ENCODE data around the gene LRCH4. TPM values are rescaled to one million over a fixed set of nuclear protein-coding genes. Genes with fewer than 3 reads are reported as not detected.

Gene LRCH4
- total and polyA plus RNA-seq, 2 of the 13 experiments (the other 11 are each of a cell fraction or from before 2014, with no cell fraction given), result 7.0 to 9.3 TPM

GRCh38 chr7:100570954-100571828 lies 14.7 kb downstream of the LRCH4 start (continued):
- TF ChIP-seq ATF2 (CRISPR knock-in tag; IDR thresholded peaks at IDR 0.05) (no peak), MXD1 (CRISPR knock-in tag; IDR thresholded peaks at IDR 0.05) (0 out of 2 replicates have a peak, but pooled peaks have one; percentile 27), SMAD9 (CRISPR knock-in tag; IDR thresholded peaks at IDR 0.05) (no peak), NAIF1 (CRISPR knock-in tag; IDR thresholded peaks at IDR 0.05; ENCODE audit: borderline replicate concordance) (no peak), ZNF337 (CRISPR knock-in tag; IDR thresholded peaks at IDR 0.05; ENCODE audit: borderline replicate concordance, low read depth) (no peak), HOXA5 (CRISPR knock-in tag; IDR thresholded peaks at IDR 0.05) (0 out of 2 replicates have a peak, but pooled peaks have one; percentile 44), ZFY (CRISPR knock-in tag; IDR thresholded peaks at IDR 0.05) (no peak), ZBTB8A (CRISPR knock-in tag; IDR thresholded peaks at IDR 0.05; ENCODE audit: borderline replicate concordance, low read depth) (no peak), HINFP (CRISPR knock-in tag; IDR thresholded peaks at IDR 0.05; ENCODE audit: low read depth) (no peak), ZNF143 (CRISPR knock-in tag; IDR thresholded peaks at IDR 0.05) (no peak), ZNF678 (CRISPR knock-in tag; IDR thresholded peaks at IDR 0.05) (peak; percentile 21; the same call in 1 of the 2 replicates), NRL (CRISPR knock-in tag; IDR thresholded peaks at IDR 0.05; ENCODE audit: borderline replicate concordance) (0 out of 2 replicates have a peak, but pooled peaks have one; percentile 41), ZEB1 (IDR thresholded peaks at IDR 0.05; ENCODE audit: insufficient replicate concordance, low read depth) (no peak), TMF1 (CRISPR knock-in tag; IDR thresholded peaks at IDR 0.05; ENCODE audit: low read depth) (peak; percentile 48; the same call in 1 of the 2 replicates), NR0B2 (CRISPR knock-in tag; IDR thresholded peaks at IDR 0.05) (peak; percentile 32; the same call in 1 of the 2 replicates), ZNF737 (CRISPR knock-in tag; IDR thresholded peaks at IDR 0.05; ENCODE audit: borderline replicate concordance) (no peak), ZNF670 (CRISPR knock-in tag; IDR thresholded peaks at IDR 0.05; ENCODE audit: borderline replicate concordance) (no peak), SRY (CRISPR knock-in tag; IDR thresholded peaks at IDR 0.05) (peak; percentile 75; the same call in 1 of the 2 replicates)
- TF ChIP-seq, protein P1, sequence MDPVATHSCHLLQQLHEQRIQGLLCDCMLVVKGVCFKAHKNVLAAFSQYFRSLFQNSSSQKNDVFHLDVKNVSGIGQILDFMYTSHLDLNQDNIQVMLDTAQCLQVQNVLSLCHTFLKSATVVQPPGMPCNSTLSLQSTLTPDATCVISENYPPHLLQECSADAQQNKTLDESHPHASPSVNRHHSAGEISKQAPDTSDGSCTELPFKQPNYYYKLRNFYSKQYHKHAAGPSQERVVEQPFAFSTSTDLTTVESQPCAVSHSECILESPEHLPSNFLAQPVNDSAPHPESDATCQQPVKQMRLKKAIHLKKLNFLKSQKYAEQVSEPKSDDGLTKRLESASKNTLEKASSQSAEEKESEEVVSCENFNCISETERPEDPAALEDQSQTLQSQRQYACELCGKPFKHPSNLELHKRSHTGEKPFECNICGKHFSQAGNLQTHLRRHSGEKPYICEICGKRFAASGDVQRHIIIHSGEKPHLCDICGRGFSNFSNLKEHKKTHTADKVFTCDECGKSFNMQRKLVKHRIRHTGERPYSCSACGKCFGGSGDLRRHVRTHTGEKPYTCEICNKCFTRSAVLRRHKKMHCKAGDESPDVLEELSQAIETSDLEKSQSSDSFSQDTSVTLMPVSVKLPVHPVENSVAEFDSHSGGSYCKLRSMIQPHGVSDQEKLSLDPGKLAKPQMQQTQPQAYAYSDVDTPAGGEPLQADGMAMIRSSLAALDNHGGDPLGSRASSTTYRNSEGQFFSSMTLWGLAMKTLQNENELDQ (CRISPR knock-in tag; IDR thresholded peaks at IDR 0.05; ENCODE audit: borderline replicate concordance), result no peak
- TF ChIP-seq, protein P2, sequence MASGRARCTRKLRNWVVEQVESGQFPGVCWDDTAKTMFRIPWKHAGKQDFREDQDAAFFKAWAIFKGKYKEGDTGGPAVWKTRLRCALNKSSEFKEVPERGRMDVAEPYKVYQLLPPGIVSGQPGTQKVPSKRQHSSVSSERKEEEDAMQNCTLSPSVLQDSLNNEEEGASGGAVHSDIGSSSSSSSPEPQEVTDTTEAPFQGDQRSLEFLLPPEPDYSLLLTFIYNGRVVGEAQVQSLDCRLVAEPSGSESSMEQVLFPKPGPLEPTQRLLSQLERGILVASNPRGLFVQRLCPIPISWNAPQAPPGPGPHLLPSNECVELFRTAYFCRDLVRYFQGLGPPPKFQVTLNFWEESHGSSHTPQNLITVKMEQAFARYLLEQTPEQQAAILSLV (CRISPR knock-in tag; IDR thresholded peaks at IDR 0.05; ENCODE audit: borderline replicate concordance), result no peak

All from HepG2 (cell line).